HEK293T (cell line): ENCODE results near the gene MAPT.

Experiments
- BHLHE40 ChIP-seq: fragments of 450-650 bp; IDR thresholded peaks from 2 replicates; pipeline ENCODE4 v1.6.1; 2016; ENCODE audit warnings: mild to moderate bottlenecking, moderate library complexity, borderline replicate concordance
- CTBP1 ChIP-seq: fragments of 450-650 bp; IDR thresholded peaks from 2 replicates; pipeline ENCODE4 v1.6.1; 2016; ENCODE audit warnings: borderline replicate concordance
- ELF4 ChIP-seq: fragments of 450-650 bp; IDR thresholded peaks from 2 replicates; pipeline ENCODE4 v1.6.1; 2017; ENCODE audit warnings: antibody characterized with exemption
- FOXA1 ChIP-seq: fragments of 450-650 bp; IDR thresholded peaks from 2 replicates; pipeline ENCODE4 v1.6.1; 2016; ENCODE audit warnings: mild to moderate bottlenecking
- FOXK2 ChIP-seq: fragments of 450-650 bp; IDR thresholded peaks from 2 replicates; pipeline ENCODE4 v1.6.1; 2016; ENCODE audit warnings: mild to moderate bottlenecking
- FOXM1 ChIP-seq: fragments of 450-650 bp; IDR thresholded peaks from 2 replicates; pipeline ENCODE4 v1.6.1; 2017; ENCODE audit warnings: mild to moderate bottlenecking, borderline replicate concordance
- HDGF ChIP-seq: fragments of 450-650 bp; IDR thresholded peaks from 2 replicates; pipeline ENCODE4 v1.6.1; 2017; ENCODE audit warnings: antibody characterized with exemption, borderline replicate concordance
- LEF1 ChIP-seq: fragments of 450-650 bp; IDR thresholded peaks from 2 replicates; pipeline ENCODE4 v1.6.1; 2017; ENCODE audit warnings: mild to moderate bottlenecking, borderline replicate concordance
- NFRKB ChIP-seq: fragments of 450-650 bp; IDR thresholded peaks from 2 replicates; pipeline ENCODE4 v1.6.1; 2016; ENCODE audit warnings: mild to moderate bottlenecking, moderate library complexity
- SP1 ChIP-seq: fragments of 450-650 bp; IDR thresholded peaks from 2 replicates; pipeline ENCODE4 v1.6.1; 2017
- SUZ12 ChIP-seq: fragments of 450-650 bp; IDR thresholded peaks from 2 replicates; pipeline ENCODE4 v1.6.1; 2016; ENCODE audit warnings: mild to moderate bottlenecking
- TARDBP ChIP-seq: fragments of 450-650 bp; IDR thresholded peaks from 2 replicates; pipeline ENCODE4 v1.6.1; 2016
- ZNF384 ChIP-seq: fragments of 450-650 bp; IDR thresholded peaks from 2 replicates; pipeline ENCODE4 v1.6.1; 2016
- TF ChIP-seq, protein P1 (sequence below): fragments of 450-650 bp; IDR thresholded peaks from 2 replicates; pipeline ENCODE4 v1.6.1; 2016

DNA sequence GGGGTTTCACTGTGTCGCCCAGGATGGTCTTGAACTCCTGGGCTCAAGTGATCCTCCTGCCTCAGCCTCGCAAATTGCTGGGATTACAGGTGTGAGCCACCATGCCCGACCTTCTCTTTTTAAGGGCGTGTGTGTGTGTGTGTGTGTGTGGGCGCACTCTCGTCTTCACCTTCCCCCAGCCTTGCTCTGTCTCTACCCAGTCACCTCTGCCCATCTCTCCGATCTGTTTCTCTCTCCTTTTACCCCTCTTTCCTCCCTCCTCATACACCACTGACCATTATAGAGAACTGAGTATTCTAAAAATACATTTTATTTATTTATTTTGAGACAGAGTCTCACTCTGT is 108.6 kb downstream of the MAPT start:
- TF ChIP-seq SP1 (no peak), TARDBP (no peak), CTBP1 (no peak), FOXM1 (no peak), FOXA1 (no peak), BHLHE40 (no peak), FOXK2 (no peak), NFRKB (no peak), HDGF (no peak), ELF4 (no peak), LEF1 (no peak), SUZ12 (no peak), ZNF384 (no peak)
- TF ChIP-seq, protein P1, sequence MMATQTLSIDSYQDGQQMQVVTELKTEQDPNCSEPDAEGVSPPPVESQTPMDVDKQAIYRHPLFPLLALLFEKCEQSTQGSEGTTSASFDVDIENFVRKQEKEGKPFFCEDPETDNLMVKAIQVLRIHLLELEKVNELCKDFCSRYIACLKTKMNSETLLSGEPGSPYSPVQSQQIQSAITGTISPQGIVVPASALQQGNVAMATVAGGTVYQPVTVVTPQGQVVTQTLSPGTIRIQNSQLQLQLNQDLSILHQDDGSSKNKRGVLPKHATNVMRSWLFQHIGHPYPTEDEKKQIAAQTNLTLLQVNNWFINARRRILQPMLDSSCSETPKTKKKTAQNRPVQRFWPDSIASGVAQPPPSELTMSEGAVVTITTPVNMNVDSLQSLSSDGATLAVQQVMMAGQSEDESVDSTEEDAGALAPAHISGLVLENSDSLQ = no peak
